ENCODE results near the gene PIH1D1.

Gene PIH1D1

DNA sequence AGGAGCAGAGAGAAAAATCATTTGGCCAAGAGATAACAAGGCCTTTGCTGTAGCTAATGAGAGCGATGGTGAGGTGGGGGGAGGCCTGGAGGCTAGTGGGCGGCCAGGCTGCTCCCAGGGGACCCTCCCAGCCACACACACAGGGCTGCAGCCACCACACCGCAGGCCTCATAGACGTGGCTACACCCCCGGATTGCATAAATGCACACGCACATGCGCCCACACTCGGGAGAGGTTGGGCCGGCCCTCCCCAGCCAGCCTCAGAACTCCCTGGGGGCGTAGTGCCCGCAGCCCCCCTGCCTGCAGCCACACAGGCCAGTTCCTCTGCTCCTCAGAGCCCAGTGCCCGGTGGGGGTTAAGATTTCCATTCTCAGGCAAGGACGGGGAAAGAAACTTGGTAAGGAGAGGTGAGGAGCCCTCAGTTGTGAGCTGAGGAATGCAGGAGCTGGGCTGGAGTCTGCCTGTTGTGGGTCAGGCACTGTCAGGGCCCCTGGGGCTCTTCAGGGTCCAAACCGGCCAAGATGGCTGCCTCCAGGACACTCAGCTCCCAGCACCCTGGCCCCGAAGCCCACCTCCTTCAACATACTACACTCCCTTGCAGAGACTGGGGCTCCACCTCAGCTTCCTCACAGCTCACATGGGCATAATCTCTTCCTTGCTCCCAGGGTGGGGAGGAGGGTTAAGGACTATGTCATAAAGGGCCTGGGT, 36.4 kb downstream of the PIH1D1 start:
- DNase-seq, result no peak

DNA sequence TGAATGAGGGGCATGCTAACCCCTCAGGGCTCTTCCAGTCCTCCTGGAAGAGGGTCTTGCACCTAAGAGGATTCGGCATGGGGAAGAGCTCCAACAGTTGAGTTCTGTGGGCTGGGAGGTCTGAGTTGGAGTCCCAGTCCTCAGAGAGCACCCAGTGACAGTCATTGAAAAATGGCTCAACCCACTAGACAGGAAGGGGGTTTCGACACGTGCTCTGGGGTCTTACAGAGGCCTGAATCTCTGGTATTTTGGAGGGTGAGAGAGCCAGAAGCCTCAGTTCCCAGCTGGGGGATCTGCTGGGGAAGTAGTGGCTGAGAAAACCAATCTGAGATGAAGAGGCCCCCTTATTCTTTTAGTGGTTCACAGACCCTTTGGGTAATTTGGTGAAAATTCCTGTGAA, 37.4 kb downstream of the PIH1D1 start:
- DNase-seq, result no peak

DNA sequence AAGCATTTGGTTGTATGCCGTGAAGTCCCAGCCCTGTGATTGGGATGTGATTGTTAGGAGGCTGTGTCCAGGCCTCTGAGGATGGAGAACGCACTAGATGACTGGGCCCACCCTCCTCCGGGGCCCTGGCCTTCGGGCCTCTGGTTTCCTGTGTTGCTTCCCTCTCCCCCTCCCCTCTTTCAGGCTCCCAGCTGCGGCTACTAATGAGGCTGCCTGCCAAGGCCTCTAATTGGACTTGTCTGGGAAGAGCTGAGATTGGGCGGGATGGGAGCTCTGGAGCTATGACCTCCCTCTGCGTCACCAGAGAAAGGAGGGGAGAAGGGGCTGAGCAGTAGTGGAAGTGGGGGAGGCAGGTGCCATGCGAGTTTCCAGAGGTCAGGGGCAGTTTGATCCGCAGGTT, 38.3 kb downstream of the PIH1D1 start:
- no peak for DNase-seq

DNA sequence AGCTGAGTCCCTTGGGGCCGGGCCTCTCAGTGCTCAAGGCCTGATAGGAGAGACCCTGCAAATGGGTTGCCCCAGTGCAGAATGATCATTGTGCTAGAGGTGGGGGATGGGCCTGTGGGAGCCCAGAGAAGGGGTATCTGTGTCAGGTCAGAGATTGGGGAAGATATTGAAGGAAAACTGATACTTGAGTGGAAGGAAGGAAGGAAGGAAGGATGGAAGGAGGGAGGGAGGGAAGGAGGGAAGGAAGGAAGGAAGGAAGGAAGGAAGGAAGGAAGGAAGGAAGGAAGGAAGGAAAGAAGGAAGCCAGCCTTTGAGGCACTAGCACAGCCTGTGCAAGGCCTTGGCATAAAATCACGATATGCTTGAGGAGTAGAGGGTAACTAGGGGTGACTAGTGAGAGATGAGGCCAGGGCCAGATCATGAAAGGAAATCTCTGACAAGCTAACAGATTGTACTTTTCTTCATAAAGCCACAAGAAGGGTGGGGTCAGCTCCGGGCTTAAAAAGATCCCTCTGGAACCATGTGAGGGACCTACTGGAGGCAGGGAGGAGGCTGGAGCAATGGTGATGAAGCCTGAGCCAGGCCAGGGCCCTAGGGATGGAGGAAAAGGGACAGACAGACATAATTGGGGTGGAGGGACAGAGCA, 39.8 kb downstream of the PIH1D1 start:
- DNase-seq, result no peak

DNA sequence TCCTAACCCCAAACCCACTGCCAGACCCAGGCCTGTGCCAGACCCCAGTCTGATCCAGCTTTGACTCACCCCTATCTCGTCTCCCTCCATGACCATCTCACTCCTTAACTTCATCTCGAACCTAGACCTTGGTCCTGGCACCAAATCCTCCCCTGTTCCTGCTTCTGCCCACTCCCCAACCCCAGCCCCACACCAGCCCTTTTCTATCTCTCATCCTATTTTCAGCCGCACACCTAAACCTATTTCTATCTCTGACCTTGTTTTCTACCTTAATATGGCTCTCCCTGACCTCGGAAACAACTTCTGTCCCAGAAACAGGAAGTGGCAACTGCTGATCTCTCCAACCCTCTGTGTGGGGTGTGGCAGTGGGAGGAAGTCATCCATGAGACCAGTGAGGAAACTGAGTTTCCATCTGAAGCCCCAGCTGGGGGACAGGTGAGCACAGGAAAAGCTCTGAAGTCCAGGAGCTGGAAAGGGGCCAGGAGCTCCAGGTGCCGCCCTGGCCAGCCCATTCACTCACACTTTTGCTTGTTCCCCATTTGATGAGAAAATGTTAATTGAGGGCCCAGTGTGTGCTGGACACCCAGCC, 42.1 kb downstream of the PIH1D1 start:
- no peak for DNase-seq

DNA sequence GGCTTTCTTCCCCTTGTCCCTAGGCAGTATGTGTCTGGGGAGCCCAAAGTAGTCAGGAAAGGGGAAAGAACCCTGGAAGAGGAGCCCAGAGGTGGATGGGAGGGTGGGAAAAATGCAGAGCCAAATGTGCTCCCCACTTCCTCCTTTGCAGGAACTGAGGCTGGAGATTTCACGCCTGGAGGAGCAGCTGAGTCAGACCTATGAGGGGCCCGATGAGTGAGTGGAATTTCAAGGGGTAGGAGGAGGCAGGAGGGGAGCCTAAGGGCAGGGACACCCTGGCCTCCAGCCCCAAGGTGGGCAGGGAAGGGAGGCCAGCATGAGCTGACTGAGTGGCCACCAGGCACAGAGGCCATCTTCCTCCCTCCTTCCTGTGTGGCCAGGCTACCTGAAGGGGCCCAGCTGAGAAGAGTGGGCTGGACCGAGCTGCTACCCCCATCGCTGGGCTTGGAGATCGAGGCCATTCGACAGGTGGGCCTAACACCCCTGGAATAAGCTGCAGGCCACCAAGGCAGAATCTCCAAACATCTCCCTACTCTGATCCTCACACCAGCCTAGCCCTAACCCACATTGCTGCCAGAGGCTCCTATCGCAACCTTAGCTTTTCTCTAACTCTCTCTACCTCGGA, 42.7 kb downstream of the PIH1D1 start:
- DNase-seq, result no peak

DNA sequence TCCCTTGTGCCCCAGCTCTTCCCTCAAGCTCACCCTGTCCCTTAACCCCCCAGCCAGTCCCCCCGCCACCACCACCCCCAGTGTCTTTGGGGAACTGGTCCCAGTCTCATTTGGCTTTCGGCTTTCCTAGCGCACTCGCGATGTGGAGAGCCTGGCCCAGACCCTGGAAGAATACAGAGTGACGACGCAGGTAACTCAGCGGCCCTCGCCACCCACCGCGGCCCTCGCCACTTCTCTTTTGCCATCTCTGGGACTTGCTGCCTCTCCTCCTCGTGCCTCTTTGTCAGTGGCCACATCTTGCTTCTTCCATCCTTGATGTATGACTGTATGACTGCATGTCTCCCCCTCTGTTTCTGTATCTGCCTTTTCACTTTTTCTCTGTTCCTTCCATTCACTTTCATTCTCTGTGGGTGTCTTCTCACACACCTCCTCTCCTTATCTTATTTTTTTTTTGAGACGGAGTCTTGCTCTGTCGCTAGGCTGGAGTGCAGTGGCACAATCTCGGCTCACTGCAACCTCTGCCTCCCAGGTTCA, 44.1 kb downstream of the PIH1D1 start:
- no peak for DNase-seq

DNA sequence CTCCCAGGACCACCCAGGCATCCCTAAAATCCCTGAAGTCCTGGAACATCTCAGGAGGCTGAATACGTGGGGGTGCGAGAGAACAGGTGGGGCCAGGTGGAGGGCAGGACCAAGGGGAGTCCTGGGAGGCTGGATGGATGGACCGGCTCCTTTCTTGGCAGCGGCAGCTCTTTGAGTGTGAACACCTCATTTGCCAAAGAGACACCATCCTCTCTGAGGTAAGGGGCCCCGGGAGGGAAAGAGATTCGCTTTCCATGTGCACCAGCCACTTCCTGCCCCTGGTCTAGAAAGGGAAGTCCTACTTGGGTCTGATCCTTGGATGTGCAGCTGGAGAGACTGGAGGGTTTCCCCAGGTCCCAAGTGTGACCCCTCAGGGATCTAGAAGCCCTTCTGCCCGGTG, 44.5 kb downstream of the PIH1D1 start:
- no peak for DNase-seq

DNA sequence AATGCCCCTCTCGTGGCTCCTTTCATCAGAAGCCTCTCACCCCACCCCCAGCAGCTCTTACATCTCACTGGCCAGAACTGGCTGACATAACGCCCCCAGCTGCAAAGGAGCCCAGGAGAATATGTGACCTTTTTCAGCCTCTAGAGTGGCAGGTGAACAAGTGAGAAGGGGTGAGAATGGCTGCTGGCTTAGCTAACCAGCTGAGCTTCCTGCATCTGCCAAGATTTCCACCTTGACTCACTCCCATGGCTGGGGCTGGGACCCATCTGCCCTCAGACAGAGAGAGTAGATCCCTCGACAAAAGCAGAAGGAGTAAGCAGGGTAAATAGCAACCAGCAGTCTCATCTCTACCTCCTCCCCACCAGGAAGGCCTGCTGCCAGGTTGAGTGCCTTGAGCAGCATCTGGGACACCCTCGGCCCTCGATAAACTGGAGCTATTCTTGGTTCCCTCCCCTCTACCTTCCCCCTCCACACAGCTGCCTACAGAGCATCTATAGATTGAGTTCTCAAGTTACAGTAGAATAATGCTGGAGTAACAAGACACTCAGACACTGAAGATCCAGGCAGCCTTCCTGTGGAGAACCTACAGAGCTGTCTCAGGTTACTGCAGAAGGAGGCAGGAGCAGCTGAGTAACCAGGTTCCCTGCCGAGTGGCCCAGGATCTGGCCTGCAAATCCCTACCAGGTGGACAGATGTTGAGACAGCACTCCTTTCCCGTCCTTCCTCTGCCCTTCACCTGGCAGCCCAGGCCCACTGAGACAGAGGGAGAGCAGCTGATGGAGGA, 48.0 kb downstream of the PIH1D1 start:
- DNase-seq, result no peak

DNA sequence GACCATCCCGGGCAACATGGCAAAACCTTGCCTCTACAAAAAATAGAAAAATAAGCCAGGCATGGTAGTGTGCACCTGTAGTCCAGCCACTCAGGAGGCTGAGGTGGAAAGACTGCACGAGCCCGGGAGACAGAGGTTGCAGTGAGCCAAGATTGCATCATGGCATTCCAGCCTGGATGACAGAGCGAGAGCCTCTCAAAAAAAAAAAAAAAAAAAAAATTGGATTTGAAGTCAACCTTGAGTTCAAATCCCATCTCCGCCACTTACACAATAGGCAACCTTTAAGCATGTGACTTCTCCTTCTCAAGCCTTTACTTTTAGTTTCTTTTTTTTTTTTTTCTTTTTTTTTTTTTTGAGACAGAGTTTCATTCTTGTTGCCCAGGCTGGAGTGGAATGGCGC, 51.6 kb downstream of the PIH1D1 start:
- no peak for DNase-seq

DNA sequence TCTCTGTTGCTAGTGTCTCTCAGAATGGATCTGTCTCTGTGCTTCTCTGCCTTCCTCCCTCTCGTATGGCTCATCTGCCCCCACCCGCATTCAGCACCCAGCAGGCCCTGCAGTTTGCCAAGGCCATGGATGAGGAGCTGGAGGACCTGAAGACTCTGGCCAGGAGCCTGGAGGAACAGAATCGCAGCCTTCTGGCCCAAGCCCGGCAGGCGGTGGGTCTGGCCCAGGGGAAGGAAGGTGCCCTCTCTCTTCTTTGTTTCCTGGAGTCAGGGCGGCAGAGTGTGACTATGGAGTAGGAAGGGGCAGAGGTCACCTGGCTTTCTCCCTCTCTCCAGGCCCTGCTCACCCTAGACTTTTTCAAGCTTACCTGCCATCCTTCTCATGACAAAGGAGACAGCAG, 52.7 kb downstream of the PIH1D1 start:
- no peak for DNase-seq

DNA sequence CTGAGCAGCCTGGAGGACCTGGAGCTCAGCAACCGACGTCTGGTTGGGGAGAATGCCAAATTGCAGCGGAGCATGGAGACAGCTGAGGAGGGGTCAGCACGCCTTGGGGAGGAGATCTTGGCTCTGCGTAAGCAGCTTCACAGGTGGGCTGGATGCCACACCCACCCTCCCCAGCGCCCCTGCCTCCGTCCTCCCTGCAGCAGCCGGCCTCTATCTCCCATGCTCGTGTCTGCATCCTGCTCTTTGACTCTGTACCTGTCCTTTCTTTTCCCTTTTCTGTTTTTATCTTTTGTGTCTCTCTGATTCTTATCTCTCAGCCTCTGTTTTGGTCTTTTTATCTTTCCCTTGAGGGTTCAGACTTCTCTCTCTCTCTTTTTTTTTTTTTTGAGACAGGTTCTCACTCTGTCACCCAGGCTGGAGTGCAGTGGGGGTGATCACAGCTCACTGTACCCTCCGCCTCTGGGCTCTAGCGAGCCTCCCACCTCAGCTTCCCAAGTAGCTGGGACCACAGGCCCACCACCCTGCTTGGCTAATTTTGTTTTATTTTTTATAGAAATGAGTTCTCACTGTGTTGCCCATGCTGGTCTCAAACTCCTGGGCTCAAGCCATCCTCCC, 53.5 kb downstream of the PIH1D1 start:
- no peak for DNase-seq

DNA sequence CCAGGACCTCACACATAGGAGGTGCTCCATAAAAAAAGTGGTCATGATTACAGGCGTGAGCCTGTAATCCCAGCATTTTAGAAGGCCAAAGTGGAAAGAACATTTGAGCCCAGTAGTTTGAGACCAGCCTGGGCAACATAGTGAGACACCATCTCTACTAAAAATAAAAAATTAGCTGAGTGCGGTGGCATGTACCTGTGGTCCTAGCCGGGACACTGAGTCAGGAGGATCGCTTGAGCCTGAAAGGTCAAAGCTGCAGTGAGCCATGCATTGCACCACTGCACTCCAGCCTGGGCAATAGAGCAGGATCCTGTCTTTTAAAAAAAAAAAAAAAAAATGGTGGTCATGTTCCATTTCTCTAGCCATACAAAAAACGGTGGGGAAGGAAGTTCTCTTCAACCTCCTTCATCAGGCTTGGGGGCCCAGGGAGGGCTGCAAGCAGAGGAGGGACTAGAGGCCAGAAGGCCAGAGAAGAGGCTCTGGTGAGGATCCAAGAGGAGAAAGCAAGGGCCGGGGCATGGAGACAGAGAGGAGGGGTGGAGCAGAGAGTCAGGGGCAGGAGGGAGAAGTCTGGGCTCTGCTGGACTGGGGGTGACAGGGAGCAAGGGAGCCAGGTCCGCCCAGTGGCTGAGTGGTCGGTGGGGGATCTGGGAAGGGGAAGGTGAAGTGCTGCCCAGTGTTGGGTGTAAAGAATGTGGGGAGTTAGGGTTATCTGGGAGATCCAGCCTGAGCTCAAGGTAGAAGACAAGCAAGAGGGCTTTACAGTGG, 54.7 kb downstream of the PIH1D1 start:
- DNase-seq, result no peak

Measured in 8988T (cell line).